Vein endothelial cell (primary cell): ENCODE data around the gene LIPJ. TPM values are rescaled to one million over a fixed set of nuclear protein-coding genes. Genes with fewer than 3 reads are reported as not detected.

Experiments
- small RNA-seq: library from RNA; depleted of rRNA; stranded (forward); fragments of <200 nt; gene quantifications from one replicate; pipeline ENCODE3, GENCODE V24; 2012
- total RNA-seq: library from RNA; depleted of rRNA; stranded (reverse); fragments of >200 nt; gene quantifications from 2 replicates; pipeline ENCODE4 v1.2.3, GENCODE V29; 2012

The LIPJ gene, protein sequence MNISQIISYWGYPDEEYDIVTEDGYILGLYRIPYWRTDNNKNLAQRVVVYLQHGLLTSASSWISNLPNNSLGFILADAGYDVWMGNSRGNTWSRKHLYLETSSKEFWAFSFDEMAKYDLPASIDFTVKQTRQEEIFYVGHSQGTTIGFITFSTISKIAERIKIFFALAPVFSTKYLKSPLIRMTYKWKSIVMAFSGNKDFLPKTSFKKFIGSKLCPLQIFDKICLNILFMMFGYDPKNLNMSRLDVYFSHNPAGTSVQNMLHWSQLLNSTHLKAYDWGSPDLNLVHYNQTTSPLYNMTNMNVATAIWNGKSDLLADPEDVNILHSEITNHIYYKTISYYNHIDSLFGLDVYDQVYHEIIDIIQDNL
- total RNA-seq, result under 0.01 TPM in 1 of 2 replicates, not detected in the other

DNA sequence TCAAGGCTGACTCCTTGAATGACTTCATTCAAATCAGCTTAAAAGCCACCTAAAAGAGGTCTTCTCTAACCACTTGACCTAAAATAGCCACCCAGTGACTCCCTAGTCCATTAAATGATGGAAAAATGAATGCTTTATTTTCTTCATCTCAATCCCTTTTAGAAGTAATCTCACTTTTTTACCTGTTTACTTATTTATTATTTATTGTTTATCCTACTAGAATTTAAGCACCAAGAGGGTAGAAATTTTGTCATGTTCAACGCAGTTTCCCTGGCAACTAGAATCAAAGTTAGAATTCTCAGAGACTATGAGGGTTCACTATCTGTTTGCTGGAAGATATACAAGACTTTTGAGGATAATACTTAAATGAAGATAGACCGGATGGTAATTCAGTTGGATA, at the start of gene LIPJ:
Gene LIPJ, plus strand, starts transcription at position 301 of the 400 bp plus-strand sequence. CDS start 3,926 bp downstream, outside the sequence.

DNA sequence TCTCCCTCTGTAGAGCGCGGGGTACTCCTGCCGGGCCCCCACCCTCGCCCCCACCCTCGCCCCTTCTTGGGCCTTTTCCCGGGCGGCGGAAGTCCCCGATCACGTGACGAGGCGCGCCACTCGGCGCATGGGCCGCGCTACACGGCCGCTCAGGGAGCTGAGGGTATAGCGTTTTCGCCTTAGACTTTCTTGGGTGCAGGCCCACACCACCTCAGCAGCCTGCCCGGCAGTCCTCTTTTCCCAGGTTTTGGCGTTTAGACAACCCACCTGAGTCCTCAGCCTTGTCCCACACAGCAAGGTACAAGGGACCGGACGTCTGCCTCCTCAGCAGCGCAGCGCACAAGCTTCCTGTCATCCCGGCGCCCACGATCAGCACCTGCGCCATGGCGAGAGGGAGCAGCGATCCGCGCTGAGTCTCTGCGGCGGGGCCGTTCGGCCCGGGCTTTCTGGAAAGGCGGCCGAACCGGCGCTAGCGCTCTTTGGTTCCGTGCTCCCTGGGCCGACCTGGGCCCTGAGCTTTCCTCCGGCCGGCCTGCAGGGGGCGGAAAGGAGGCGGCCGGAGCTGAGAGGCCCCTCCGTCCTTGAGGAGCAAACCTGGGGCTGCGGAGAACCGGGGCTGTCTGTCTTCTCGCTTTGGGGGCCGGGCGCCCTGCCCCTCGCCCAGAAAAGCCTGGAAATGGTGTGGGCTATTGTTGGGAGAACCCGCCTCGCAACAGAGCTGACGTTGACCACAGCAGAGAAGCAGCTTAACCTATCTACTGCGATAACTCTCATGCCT, 3.6 kb upstream of the LIPJ start, which contains the start of gene RNLS:
Gene RNLS, minus strand, starts transcription at position 513 of the 778 bp plus-strand sequence.

Small RNAs within 50 kb of the gene (small RNA-seq; reads per million reads assigned to genes)
- not detected for gene RF00019

Other genes starting within 250 kb of the LIPJ start
- 2.6 and 5.5 TPM in 2 replicates for gene RNLS, start 3.4 kb upstream of the LIPJ start, total RNA-seq
- not detected in 2 replicates for gene LIPF, start 77.7 kb downstream of the LIPJ start, total RNA-seq
- gene LIPK, start 119.5 kb downstream of the LIPJ start, total RNA-seq, result not detected in 2 replicates
- gene LIPN, start 173.3 kb downstream of the LIPJ start, total RNA-seq, result not detected in 2 replicates
- not detected in 2 replicates for gene LIPM, start 216.0 kb downstream of the LIPJ start, total RNA-seq